Mesothelial cell of epicardium (in vitro differentiated cells): ENCODE measurements around the gene AGMO. TPM values are rescaled to one million over a fixed set of nuclear protein-coding genes. Genes with fewer than 3 reads are reported as not detected.

Experiments used
- DNase-seq, 2 experiments: peaks; one replicate each; pipeline ENCODE4 v3.0.0; 2021; ENCODE audit warnings: low spot score in 2 of 2; ENCODE audit not compliant: unreplicated experiment in 2 of 2
- H3K27ac Mint-ChIP-seq: 2 replicates; pipeline ENCODE4 v1.8.0; 2021; ENCODE audit warnings: mixed read lengths
- H3K27me3 Mint-ChIP-seq: 2 replicates; pipeline ENCODE4 v1.8.0; 2021; ENCODE audit warnings: low read depth, mixed read lengths
- H3K36me3 Mint-ChIP-seq: 2 replicates; pipeline ENCODE4 v1.8.0; 2021; ENCODE audit warnings: mixed read lengths
- H3K4me1 Mint-ChIP-seq: 2 replicates; pipeline ENCODE4 v1.8.0; 2021; ENCODE audit warnings: mixed read lengths
- H3K4me3 Mint-ChIP-seq: 2 replicates; pipeline ENCODE4 v1.8.0; 2021; ENCODE audit warnings: mild to moderate bottlenecking, moderate library complexity, mixed read lengths
- H3K9me3 Mint-ChIP-seq: 2 replicates; pipeline ENCODE4 v1.8.0; 2021; ENCODE audit warnings: mixed read lengths
- total RNA-seq: library from RNA; stranded (reverse); gene quantifications from 3 replicates; pipeline ENCODE4 v1.2.1, GENCODE V29; 2021
- TF ChIP-seq, protein P1 (sequence below): fragments of 200-600 bp; sonication (generic); IDR thresholded peaks from one replicate; pipeline ENCODE4 v1.5.0; 2021; ENCODE audit warnings: antibody characterized with exemption; ENCODE audit not compliant: unreplicated experiment

The AGMO gene
- total RNA-seq, 1 donor from 2014 or later = 1.0 TPM

DNA sequence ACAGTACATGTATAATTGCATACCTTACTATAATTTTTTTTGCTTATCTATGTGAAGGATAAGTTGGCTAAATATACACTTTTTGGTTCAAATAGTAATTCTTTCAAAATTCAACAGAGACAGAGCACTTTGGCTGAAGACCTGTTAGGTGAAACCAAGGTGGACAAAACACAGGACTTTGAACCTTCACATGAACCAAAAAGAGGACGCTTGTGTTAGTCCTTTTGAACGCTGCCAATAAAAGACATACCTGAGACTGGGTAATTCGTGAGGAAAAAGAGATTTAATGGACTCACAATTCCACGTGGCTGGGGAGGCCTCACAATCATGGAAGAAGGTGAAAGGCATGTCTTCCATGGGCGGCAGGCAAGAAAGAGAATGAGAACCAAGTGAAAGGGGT, 4.7 kb upstream of the AGMO start:
- no peak for DNase-seq
- Mint-ChIP-seq H3K36me3 (no peaks in the 10 kb centered on the region), H3K27ac (no peak overlapping the region), H3K4me3 (no peak overlapping the region), H3K9me3 (peaks cover 3% of the 10 kb centered on the region), H3K27me3 (no peaks in the 10 kb centered on the region), H3K4me1 (peaks cover 8% of the 10 kb centered on the region)
- TF ChIP-seq, protein P1, sequence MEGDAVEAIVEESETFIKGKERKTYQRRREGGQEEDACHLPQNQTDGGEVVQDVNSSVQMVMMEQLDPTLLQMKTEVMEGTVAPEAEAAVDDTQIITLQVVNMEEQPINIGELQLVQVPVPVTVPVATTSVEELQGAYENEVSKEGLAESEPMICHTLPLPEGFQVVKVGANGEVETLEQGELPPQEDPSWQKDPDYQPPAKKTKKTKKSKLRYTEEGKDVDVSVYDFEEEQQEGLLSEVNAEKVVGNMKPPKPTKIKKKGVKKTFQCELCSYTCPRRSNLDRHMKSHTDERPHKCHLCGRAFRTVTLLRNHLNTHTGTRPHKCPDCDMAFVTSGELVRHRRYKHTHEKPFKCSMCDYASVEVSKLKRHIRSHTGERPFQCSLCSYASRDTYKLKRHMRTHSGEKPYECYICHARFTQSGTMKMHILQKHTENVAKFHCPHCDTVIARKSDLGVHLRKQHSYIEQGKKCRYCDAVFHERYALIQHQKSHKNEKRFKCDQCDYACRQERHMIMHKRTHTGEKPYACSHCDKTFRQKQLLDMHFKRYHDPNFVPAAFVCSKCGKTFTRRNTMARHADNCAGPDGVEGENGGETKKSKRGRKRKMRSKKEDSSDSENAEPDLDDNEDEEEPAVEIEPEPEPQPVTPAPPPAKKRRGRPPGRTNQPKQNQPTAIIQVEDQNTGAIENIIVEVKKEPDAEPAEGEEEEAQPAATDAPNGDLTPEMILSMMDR = no peak

DNA sequence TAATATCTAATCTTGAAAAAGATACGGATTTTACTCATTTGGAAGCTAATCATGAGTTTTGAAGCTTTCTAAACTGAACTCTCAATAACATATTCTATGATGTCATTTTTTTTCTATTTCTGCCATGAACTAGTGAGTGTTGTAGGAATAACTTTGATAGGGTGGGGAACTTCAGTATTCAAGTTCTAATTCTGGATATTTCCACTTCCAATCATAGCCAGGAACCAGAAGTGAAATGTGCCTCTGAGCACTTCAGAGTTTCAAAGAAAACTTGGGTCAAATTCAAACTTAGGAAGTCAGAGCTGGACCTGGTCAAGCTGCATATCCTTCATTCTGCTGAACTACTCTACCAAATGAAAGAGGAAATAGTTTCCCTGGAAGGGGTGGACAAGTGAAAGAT, 847 bp downstream of the AGMO start:
- Mint-ChIP-seq H3K27ac (no peak overlapping the region), H3K27me3 (no peaks in the 10 kb centered on the region), H3K4me1 (peaks cover 14% of the 10 kb centered on the region), H3K4me3 (no peak overlapping the region), H3K9me3 (no peaks in the 10 kb centered on the region), H3K36me3 (no peaks in the 10 kb centered on the region)
- TF ChIP-seq, protein P1 = no peak
- no peak for DNase-seq

DNA sequence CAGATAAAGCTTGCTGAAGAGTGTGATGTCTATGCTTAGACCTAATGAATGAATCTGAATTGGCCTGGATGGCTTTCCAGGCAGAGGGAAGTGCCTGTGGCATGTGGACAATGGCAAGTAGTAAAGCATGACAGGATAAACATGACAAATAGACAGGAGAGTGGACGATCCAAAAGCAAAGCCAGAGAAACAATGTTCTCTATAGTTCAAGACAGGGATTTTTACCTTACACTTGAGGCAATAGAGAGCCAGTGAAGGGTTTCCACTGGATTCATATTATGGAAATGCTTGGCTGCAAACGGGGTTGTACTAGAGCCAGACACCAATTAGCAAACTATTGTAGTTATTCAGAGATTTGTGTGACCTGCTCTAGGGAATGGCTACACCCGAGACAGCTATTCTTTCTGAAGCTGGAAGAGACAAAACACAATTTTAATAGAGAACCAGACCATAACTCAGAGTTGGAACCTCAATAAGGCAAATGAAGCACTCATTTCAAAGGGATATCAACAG, 2.3 kb downstream of the AGMO start:
- Mint-ChIP-seq H3K27ac (no peak overlapping the region), H3K36me3 (no peaks in the 10 kb centered on the region), H3K9me3 (no peaks in the 10 kb centered on the region), H3K4me3 (no peak overlapping the region), H3K27me3 (no peaks in the 10 kb centered on the region), H3K4me1 (peaks cover 14% of the 10 kb centered on the region)
- DNase-seq = no peak
- TF ChIP-seq, protein P1 = no peak

DNA sequence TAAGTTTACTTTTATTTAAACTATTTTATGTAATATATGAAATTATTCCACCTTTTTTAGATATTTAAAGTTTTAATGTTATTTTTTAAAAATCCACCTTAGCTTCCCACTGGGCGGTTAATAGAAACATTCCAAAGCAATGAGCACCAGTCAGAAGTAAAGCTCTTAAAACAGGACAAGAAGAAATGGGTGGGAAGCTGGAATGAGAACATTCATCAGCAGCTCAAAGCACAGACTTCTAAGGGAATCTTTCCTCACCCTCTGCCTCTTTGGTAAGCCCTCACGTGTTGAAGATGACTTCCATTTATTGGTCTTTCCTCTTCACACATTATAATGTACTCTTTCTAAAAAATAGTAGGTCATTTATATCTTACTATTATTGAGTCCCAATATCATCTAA, 3.1 kb downstream of the AGMO start:
- no peaks in the 10 kb centered on the region for H3K9me3 Mint-ChIP-seq
- H3K36me3 Mint-ChIP-seq = no peaks in the 10 kb centered on the region
- no peaks in the 10 kb centered on the region for H3K27me3 Mint-ChIP-seq
- no peak overlapping the region for H3K4me3 Mint-ChIP-seq
- no peak overlapping the region for H3K27ac Mint-ChIP-seq
- no peak for DNase-seq
- H3K4me1 Mint-ChIP-seq = peaks cover 14% of the 10 kb centered on the region
- TF ChIP-seq, protein P1 = no peak

DNA sequence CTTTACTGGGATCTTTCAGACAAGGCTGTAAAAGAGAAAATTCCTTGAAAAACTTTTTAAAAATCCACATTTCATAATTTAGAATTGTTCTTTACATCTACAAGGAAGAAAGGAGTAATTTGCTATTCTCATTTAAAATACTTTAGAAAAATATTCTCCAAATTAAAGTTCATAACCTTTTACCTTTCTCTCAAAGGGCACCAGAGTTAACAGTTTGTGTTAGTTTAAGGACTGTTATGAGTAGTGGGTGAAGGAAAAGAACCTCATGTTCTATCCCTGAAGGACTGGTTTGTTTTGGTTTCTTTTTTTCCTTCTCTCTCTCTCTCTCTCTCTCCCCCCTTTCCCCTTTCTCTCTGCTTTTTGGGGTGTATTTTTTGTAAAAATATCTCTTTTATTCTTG, 4.1 kb downstream of the AGMO start:
- no peaks in the 10 kb centered on the region for H3K9me3 Mint-ChIP-seq
- no peak for DNase-seq
- H3K36me3 Mint-ChIP-seq = no peaks in the 10 kb centered on the region
- TF ChIP-seq, protein P1 = no peak
- no peaks in the 10 kb centered on the region for H3K27me3 Mint-ChIP-seq
- H3K4me3 Mint-ChIP-seq = no peak overlapping the region
- H3K27ac Mint-ChIP-seq = peak overlapping the region; percentile 47
- peaks cover 14% of the 10 kb centered on the region for H3K4me1 Mint-ChIP-seq

DNA sequence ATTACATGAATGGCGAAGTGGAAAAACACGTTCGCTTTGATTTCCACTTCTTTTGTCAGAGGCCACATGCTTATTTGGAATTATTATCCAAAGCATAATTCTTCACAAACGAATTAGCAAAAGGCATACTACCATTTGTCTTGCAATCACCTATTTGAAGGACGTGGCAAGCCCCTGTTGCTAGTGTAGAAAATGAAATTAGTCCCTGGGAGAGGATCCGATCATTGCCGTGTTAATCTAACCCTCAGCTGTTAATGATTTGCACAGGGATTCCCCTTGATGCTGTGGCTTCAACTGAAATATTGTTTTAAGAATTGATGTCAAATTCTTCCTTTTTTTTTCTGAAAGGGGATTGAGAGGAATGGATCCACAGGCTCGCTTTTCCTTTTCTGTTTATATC, 4.6 kb downstream of the AGMO start:
- TF ChIP-seq, protein P1 = no peak
- no peak overlapping the region for H3K27ac Mint-ChIP-seq
- H3K4me3 Mint-ChIP-seq = no peak overlapping the region
- DNase-seq = no peak
- H3K9me3 Mint-ChIP-seq = no peaks in the 10 kb centered on the region
- no peaks in the 10 kb centered on the region for H3K36me3 Mint-ChIP-seq
- H3K27me3 Mint-ChIP-seq = no peaks in the 10 kb centered on the region
- peaks cover 14% of the 10 kb centered on the region for H3K4me1 Mint-ChIP-seq
